Sigmoid colon (tissue), 7 donors: ENCODE data around the gene PRKAR2A. TPM values are rescaled to one million over a fixed set of nuclear protein-coding genes. Genes with fewer than 3 reads are reported as not detected.

Experiments used
- DNase-seq: peaks from one replicate; pipeline ENCODE4 v3.0.0-alpha.2; 2019
- H3K27ac ChIP-seq, 4 donors: fragments of 200-600 bp; sonication (generic); one replicate each; pipeline ENCODE4 v1.5.1; 2016 to 2019; ENCODE audit warnings: mild to moderate bottlenecking in 1 of 4
- H3K27me3 ChIP-seq, 3 donors: fragments of 200-600 bp; sonication (generic); one replicate each; pipeline ENCODE4 v1.5.1; 2019; ENCODE audit warnings: mild to moderate bottlenecking in 1 of 3
- H3K36me3 ChIP-seq, 4 donors: fragments of 200-600 bp; sonication (generic); one replicate each; pipeline ENCODE4 v1.5.1; 2016 to 2019
- H3K4me1 ChIP-seq, 4 donors: fragments of 200-600 bp; sonication (generic); one replicate each; pipeline ENCODE4 v1.5.1; 2017 to 2019
- H3K4me3 ChIP-seq, 4 donors: fragments of 200-600 bp; sonication (generic); one replicate each; pipeline ENCODE4 v1.5.1; 2017 to 2019; ENCODE audit warnings: mild to moderate bottlenecking in 2 of 4, moderate library complexity in 1 of 4
- H3K9me3 ChIP-seq, 4 donors: fragments of 200-600 bp in 3 of 4; sonication (generic) in 3 of 4; one replicate each; pipeline versions ENCODE4 v1.5.1 to v1.6.1; 2013 to 2019
- EP300 ChIP-seq, 4 donors: sonication (generic); formaldehyde crosslinking; IDR thresholded peaks; one replicate each; pipeline ENCODE4 v1.6.1; 2017; ENCODE audit warnings: antibody characterized with exemption in 4 of 4
- POLR2A ChIP-seq, 2 donors: fragments of 450-650 bp; IDR thresholded peaks; one replicate each; pipeline ENCODE4 v1.6.1; 2016; ENCODE audit warnings: antibody characterized with exemption in 2 of 2, mild to moderate bottlenecking in 2 of 2, moderate library complexity in 2 of 2
- POLR2AphosphoS5 ChIP-seq, 4 donors: sonication (generic); formaldehyde crosslinking; IDR thresholded peaks; one replicate each; pipeline ENCODE4 v1.6.1; 2017; ENCODE audit warnings: antibody characterized with exemption in 4 of 4
- WGBS, 2 donors: extraction: QIAGEN DNeasy Blood & Tissue Kit; methylation state at CpG; one replicate each; pipeline ENCODE4 v1.1.7; 2013; 5-methylcytosine and 5-hydroxymethylcytosine counted together
- intact Hi-C: fragments of 100-400 bp; cut with DNase I; formaldehyde crosslinking; loops from one replicate; pipeline ENCODE4 v1.15.1; 2023
- polyA plus RNA-seq, 3 donors: library from polyadenylated mRNA; stranded (reverse); fragments of 200-250 nt; gene quantifications; one replicate each; pipeline ENCODE4 v1.2.3, GENCODE V29; 2013
- total RNA-seq, 4 donors: library from RNA; depleted of rRNA; stranded (reverse); fragments of >200 nt; gene quantifications; one replicate each; pipeline ENCODE4 v1.1.0, GENCODE V29; 2016
- TF ChIP-seq, protein P1 (sequence below), 4 experiments: fragments of 450-650 bp in 3 of 4; fragments of 200-600 bp in 1 of 4; IDR thresholded peaks; one replicate each; pipeline ENCODE4 v1.5.1; 2016 to 2019; ENCODE audit warnings: antibody characterized with exemption in 4 of 4, mild to moderate bottlenecking in 3 of 4, moderate library complexity in 2 of 4
- donor health status: healthy with polysubstance abuse.
- donor health status: Bipolar disorder and iron deficiency.
- donor health status: healthy.

The PRKAR2A gene
- total and polyA plus RNA-seq, 7 donors, result 9.6 to 64.5 (median 23.9) TPM

DNA sequence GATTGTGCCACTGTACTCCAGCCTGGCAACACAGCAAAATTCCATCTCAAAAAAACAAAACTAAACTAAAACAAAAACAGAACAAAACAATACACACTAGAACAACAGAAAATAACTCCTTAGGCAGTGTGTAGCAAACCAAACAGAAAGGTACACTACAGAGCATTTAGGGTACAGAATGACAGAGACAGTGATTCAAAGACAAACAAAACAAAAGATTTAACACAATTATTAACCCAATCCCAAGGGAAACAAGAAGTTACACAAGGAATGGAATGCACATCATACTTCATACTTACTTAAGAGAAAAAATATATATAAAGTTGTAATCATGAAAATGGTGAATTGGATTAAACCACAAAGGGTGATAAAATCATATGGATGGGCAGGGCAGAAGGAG lies 38.1 kb upstream of the PRKAR2A start:
- no peak for DNase-seq
- Histone ChIP-seq H3K27ac (no peak overlapping the region), H3K4me3 (no peak overlapping the region), H3K36me3 (peaks cover 0 to 35% (median 12%) of the 10 kb centered on the region in 4 donors), H3K27me3 (no peaks in the 10 kb centered on the region), H3K9me3 (no peaks in the 10 kb centered on the region), H3K4me1 (no peaks in the 10 kb centered on the region)
- TF ChIP-seq, protein P1, sequence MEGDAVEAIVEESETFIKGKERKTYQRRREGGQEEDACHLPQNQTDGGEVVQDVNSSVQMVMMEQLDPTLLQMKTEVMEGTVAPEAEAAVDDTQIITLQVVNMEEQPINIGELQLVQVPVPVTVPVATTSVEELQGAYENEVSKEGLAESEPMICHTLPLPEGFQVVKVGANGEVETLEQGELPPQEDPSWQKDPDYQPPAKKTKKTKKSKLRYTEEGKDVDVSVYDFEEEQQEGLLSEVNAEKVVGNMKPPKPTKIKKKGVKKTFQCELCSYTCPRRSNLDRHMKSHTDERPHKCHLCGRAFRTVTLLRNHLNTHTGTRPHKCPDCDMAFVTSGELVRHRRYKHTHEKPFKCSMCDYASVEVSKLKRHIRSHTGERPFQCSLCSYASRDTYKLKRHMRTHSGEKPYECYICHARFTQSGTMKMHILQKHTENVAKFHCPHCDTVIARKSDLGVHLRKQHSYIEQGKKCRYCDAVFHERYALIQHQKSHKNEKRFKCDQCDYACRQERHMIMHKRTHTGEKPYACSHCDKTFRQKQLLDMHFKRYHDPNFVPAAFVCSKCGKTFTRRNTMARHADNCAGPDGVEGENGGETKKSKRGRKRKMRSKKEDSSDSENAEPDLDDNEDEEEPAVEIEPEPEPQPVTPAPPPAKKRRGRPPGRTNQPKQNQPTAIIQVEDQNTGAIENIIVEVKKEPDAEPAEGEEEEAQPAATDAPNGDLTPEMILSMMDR (IDR thresholded peaks at IDR 0.05), result no peak
- TF ChIP-seq POLR2AphosphoS5 (IDR thresholded peaks at IDR 0.05) (no peak), POLR2A (IDR thresholded peaks at IDR 0.05) (no peak)
- intact Hi-C loops, result no loop called here

DNA sequence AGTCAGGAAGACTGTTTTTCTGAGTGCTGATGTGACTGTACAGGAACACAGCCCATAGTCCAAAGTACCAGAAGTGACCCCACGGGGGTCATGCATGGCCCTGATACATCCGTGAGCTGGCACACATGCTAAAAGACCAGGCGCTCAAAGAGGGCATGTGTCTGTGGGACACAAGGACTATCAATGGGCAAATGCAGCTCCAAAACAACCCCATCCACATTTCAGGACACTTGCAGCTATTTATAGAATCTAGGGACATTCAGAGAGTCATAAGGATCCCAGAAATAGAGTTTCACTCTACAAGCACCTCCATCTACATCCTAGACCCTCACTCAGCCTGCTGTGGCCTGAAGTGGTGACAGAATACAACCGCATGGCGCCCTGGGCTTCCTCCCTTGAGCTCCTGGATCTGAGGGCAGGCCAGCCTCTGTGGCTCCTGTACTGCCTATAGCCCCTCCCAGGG lies 34.0 kb upstream of the PRKAR2A start:
- DNase-seq, result no peak
- peaks cover 0 to 66% (median 12%) of the 10 kb centered on the region in 4 donors for H3K36me3 ChIP-seq
- H3K4me3 ChIP-seq, result no peak overlapping the region
- WGBS, 2 donors, result 94 to 97% methylated on average over 5 of the region's 5 CpGs
- TF ChIP-seq EP300 (IDR thresholded peaks at IDR 0.05) (no peak), POLR2A (IDR thresholded peaks at IDR 0.05) (no peak), POLR2AphosphoS5 (IDR thresholded peaks at IDR 0.05) (no peak)
- TF ChIP-seq, protein P1 (IDR thresholded peaks at IDR 0.05), result no peak
- intact Hi-C loops, result no loop called here
- no peaks in the 10 kb centered on the region for H3K4me1 ChIP-seq
- no peaks in the 10 kb centered on the region for H3K27me3 ChIP-seq
- H3K9me3 ChIP-seq, result no peaks in the 10 kb centered on the region
- no peak overlapping the region for H3K27ac ChIP-seq

DNA sequence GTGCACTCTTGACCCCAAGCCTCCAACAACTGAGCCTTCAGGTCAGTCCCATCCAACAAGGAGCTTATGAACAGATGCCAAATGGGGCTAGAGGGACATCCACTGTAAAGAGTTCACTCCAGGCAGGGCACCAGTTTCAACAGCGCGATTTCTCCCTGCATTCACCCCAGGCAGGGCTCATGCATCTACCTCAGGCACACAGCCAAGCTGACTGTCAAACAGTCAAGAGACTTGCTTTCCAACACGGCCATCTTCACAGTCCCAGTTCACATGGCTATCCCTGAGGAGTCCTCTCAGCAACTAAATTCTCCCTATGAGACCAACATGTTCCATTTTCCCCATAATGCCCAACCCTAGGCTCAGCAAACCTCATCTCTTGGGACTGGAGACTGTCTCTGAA lies 33.3 kb upstream of the PRKAR2A start:
- WGBS, 2 donors, result 93 to 97% methylated on average over 3 of the region's 3 CpGs
- TF ChIP-seq EP300 (IDR thresholded peaks at IDR 0.05), result no peak
- TF ChIP-seq, protein P1 (IDR thresholded peaks at IDR 0.05), result no peak
- Histone ChIP-seq H3K27ac (no peak overlapping the region), H3K36me3 (peaks cover 0 to 70% (median 12%) of the 10 kb centered on the region in 4 donors), H3K4me3 (no peak overlapping the region), H3K9me3 (no peaks in the 10 kb centered on the region), H3K27me3 (no peaks in the 10 kb centered on the region), H3K4me1 (no peaks in the 10 kb centered on the region)
- intact Hi-C loops, result no loop called here
- DNase-seq, result no peak

DNA sequence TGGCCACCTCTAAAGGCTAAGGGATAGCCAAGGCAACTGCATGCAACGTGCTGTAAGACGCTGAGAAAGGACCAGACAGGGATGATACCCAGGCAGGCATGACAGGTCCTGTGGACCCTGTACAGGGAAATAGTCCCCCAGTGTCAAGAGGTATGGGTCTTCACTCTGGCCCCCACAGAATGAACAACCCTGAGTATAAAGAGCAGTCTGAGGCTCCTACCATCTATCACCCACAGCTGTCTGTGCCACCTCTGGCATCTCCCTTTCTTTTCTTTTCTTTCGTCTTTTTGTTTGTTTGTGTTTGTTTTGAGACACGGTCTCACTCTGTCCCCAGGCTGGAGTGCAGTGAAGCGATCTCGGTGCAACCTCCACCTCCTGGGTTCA lies 32.3 kb upstream of the PRKAR2A start:
- H3K9me3 ChIP-seq, result no peaks in the 10 kb centered on the region
- H3K27ac ChIP-seq, result no peak overlapping the region
- intact Hi-C loops, result no loop called here
- DNase-seq, result no peak
- no peak overlapping the region for H3K4me3 ChIP-seq
- TF ChIP-seq, protein P1 (IDR thresholded peaks at IDR 0.05), result no peak
- no peak for TF ChIP-seq POLR2AphosphoS5 (IDR thresholded peaks at IDR 0.05)
- TF ChIP-seq POLR2A (IDR thresholded peaks at IDR 0.05), result no peak
- no peak for TF ChIP-seq EP300 (IDR thresholded peaks at IDR 0.05)
- peaks cover 0 to 70% (median 11%) of the 10 kb centered on the region in 4 donors for H3K36me3 ChIP-seq
- no peaks in the 10 kb centered on the region for H3K27me3 ChIP-seq
- WGBS, 2 donors, result 93 to 94% methylated on average over 6 of the region's 6 CpGs
- no peaks in the 10 kb centered on the region for H3K4me1 ChIP-seq

DNA sequence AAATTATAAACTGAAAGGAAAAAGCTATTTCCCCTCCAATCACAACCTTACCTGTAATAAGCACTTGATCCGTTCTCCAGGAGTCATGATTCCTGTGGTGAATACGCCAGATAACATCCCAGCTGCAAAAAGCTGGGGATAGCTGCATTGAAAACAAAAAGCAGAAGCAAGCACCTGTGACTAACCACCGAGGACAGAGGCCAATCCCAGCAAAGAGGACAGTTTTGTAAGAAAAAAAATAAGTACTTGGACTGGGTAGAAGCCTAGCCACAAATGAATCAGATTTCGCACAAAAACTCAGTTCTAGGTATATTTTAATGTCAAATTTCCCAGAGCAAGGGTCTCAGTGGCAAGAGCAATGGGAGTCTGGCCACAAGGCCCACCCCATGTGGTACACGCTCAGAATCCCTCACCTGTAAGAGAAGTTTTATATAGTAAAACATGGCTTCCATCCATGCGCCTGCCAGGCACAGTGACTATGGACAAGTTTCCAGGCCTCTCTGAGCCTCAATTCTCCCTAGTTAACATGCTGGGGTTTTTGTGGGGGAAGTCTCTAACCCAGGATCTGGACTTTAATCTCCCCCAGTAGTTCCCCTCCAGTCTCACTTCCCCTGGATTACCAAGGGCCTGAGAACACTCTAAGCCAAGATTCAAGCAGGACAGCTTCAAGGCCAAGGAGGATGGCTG lies 31.8 kb upstream of the PRKAR2A start:
- Histone ChIP-seq H3K36me3 (peaks cover 0 to 70% (median 6%) of the 10 kb centered on the region in 4 donors), H3K4me3 (no peak overlapping the region), H3K27me3 (no peaks in the 10 kb centered on the region), H3K27ac (no peak overlapping the region), H3K9me3 (no peaks in the 10 kb centered on the region), H3K4me1 (no peaks in the 10 kb centered on the region)
- WGBS, 2 donors, result 85 to 92% methylated on average over 6 of the region's 6 CpGs
- intact Hi-C loops, result no loop called here
- no peak for DNase-seq
- TF ChIP-seq POLR2A (IDR thresholded peaks at IDR 0.05), result no peak
